ENCODE measurements around the gene NKIRAS2.

Gene NKIRAS2

DNA sequence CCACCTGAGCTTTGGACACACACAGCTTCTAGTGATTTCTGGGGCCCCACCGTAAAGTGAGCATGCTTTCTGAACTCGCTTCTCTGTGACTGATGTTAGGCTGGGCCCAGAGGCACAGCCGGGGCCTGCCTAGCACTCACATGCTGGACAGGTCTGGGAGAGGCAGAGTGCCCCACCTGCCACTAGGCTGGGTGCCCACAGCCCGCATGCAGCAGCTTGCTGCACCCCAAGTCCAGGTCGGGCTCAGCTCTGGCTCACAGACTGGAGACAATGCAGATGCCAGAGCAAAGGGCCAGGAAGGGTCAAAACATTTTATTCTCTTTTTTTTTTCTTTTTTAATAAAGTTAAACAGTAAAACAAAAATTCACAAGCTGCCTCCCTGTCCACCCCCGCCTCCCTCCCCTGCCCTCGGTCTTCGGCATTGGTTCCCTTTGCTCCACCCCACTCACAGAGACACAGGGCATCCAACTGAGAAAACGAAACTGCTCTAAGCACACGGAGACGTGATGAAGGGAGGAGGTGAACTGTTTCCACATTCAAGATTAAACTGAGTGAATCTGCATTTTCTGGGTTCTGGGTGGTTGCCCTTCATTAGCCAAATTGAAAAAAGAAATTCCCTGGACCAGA is 43.6 kb upstream of the NKIRAS2 start:
- no peak overlapping the region for H3K27ac ChIP-seq (ENCODE audit: low read depth in 2 of 2, low read length in 2 of 2)
- H3K9me3 ChIP-seq (ENCODE audit: control insufficient read depth in 2 of 2, low read length in 2 of 2) = no peaks in the 10 kb centered on the region
- H3K36me3 ChIP-seq (ENCODE audit: control insufficient read depth in 2 of 2, insufficient read depth in 2 of 2, low read length in 2 of 2) = peaks cover 70 to 74% of the 10 kb centered on the region in 2 donors
- no peak overlapping the region for H3K9ac ChIP-seq (ENCODE audit: low read depth in 1 of 2, low read length in 2 of 2)
- H3K4me3 ChIP-seq (ENCODE audit: low read length in 2 of 2) = no peak overlapping the region
- peaks cover 8 to 11% of the 10 kb centered on the region in 2 donors for H3K4me1 ChIP-seq (ENCODE audit: control insufficient read depth in 2 of 2, insufficient read depth in 2 of 2, low read length in 2 of 2)
- no peaks in the 10 kb centered on the region for H3K27me3 ChIP-seq (ENCODE audit: control insufficient read depth in 2 of 2, insufficient read depth in 2 of 2, low read length in 2 of 2)

DNA sequence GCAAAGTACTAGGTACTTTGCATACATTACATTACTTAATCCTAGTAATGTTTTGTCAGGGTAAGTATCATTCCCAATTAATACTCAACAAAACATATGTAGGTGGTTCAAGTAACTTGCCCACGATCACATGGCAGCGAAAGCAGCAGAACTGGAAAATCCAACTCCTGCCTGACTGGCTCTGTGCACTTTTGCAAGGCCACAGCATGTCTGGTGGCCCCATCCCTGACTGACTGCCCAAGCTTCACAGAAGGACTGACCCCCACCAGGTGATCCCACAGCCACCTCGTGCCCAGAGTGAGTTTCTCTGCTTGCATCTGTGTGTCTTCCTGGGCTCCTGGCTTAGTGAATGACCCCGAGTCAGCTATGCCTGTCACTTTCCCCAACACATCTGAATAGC is 41.9 kb upstream of the NKIRAS2 start:
- H3K4me3 ChIP-seq (ENCODE audit: low read length in 2 of 2) = no peak overlapping the region
- H3K36me3 ChIP-seq (ENCODE audit: control insufficient read depth in 2 of 2, insufficient read depth in 2 of 2, low read length in 2 of 2) = peaks cover 68 to 73% of the 10 kb centered on the region in 2 donors
- no peaks in the 10 kb centered on the region for H3K9me3 ChIP-seq (ENCODE audit: control insufficient read depth in 2 of 2, low read length in 2 of 2)
- no peak overlapping the region for H3K27ac ChIP-seq (ENCODE audit: low read depth in 2 of 2, low read length in 2 of 2)
- H3K27me3 ChIP-seq (ENCODE audit: control insufficient read depth in 2 of 2, insufficient read depth in 2 of 2, low read length in 2 of 2) = no peaks in the 10 kb centered on the region
- H3K9ac ChIP-seq (ENCODE audit: low read depth in 1 of 2, low read length in 2 of 2) = no peak overlapping the region
- H3K4me1 ChIP-seq (ENCODE audit: control insufficient read depth in 2 of 2, insufficient read depth in 2 of 2, low read length in 2 of 2) = peaks cover 8 to 11% of the 10 kb centered on the region in 2 donors

DNA sequence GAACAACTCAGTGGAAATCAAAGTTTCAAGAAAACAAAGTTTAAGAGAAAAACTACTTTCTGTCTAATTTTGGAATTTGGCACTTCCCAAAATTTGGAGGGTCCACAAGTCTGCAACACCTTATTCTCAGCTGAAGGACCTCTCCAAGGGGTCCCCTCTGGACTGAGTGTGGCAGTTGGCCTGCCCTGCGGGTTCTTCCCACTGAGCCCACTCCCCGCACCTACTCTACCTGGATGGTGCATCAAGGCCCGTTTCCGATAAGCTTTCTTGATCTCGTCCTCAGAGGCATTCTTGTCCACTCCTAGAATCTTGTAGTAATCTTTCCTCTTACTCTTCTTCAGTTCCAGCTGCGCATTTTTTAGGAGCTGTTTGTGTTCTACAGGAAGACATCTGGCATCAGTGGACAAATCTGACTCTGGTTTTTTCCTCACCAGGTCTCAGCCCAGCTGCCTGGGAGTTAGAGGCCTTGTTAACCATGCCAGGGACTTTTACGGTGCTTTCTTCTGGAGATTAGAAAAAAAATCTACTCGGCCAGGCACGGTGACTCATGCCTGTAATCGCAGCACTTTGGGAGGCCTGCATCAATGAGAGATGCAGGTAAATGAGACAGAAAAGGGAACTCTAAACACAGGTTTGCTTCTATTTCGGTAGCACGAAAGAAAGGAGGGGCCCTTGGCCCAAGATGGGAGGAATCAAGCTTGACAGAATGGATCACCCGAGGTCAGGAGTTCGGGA is 37.7 kb upstream of the NKIRAS2 start:
- peaks cover 52 to 60% of the 10 kb centered on the region in 2 donors for H3K36me3 ChIP-seq (ENCODE audit: control insufficient read depth in 2 of 2, insufficient read depth in 2 of 2, low read length in 2 of 2)
- H3K4me3 ChIP-seq (ENCODE audit: low read length in 2 of 2) = no peak overlapping the region
- no peaks in the 10 kb centered on the region for H3K9me3 ChIP-seq (ENCODE audit: control insufficient read depth in 2 of 2, low read length in 2 of 2)
- no peaks in the 10 kb centered on the region for H3K27me3 ChIP-seq (ENCODE audit: control insufficient read depth in 2 of 2, insufficient read depth in 2 of 2, low read length in 2 of 2)
- no peak overlapping the region for H3K9ac ChIP-seq (ENCODE audit: low read depth in 1 of 2, low read length in 2 of 2)
- peaks cover 5 to 11% of the 10 kb centered on the region in 2 donors for H3K4me1 ChIP-seq (ENCODE audit: control insufficient read depth in 2 of 2, insufficient read depth in 2 of 2, low read length in 2 of 2)
- H3K27ac ChIP-seq (ENCODE audit: low read depth in 2 of 2, low read length in 2 of 2) = no peak overlapping the region

DNA sequence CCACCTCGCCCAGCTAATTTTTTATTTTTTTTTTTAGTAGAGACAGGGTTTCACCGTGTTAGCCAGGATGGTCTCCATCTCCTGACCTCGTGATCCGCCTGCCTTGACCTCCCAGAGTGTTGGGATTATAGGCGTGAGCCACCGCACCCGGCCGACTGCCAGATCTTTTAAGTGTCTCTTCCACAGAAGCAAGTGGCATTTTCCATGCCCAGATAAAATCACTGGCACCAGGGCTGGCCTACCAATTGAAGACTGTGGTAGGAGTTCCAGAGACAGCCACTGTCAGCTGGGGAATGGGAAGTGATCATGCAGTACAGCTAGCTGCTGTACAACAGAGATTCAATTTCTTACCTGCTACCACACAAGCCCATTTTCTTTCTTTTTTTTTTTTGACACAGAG is 35.4 kb upstream of the NKIRAS2 start:
- Histone ChIP-seq H3K9ac (ENCODE audit: low read depth in 1 of 2, low read length in 2 of 2) (no peak overlapping the region), H3K27me3 (ENCODE audit: control insufficient read depth in 2 of 2, insufficient read depth in 2 of 2, low read length in 2 of 2) (no peaks in the 10 kb centered on the region), H3K36me3 (ENCODE audit: control insufficient read depth in 2 of 2, insufficient read depth in 2 of 2, low read length in 2 of 2) (peaks cover 64 to 68% of the 10 kb centered on the region in 2 donors), H3K27ac (ENCODE audit: low read depth in 2 of 2, low read length in 2 of 2) (no peak overlapping the region), H3K9me3 (ENCODE audit: control insufficient read depth in 2 of 2, low read length in 2 of 2) (no peaks in the 10 kb centered on the region), H3K4me3 (ENCODE audit: low read length in 2 of 2) (no peak overlapping the region), H3K4me1 (ENCODE audit: control insufficient read depth in 2 of 2, insufficient read depth in 2 of 2, low read length in 2 of 2) (peaks cover 0 to 7% of the 10 kb centered on the region in 2 donors)

DNA sequence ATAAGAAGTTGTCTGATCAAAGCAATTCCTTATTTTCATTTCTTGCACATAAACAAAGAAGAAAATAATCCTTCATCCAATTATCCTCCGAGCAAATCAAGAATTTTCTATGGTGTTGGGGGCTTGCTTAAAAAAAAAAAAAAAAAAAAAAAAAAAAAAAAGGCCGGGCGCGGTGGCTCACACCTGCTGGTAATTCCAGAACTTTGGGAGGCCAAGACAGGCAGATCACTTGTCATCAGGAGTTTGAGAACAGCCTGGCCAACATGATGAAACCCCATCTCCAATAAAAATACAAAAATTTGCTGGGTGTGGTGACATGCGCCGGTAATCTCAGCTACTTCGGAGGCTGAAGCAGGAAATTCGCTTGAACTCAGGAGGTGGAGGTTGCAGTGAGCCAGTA is 34.0 kb upstream of the NKIRAS2 start:
- Histone ChIP-seq H3K9ac (ENCODE audit: low read depth in 1 of 2, low read length in 2 of 2) (no peak overlapping the region), H3K9me3 (ENCODE audit: control insufficient read depth in 2 of 2, low read length in 2 of 2) (no peaks in the 10 kb centered on the region), H3K36me3 (ENCODE audit: control insufficient read depth in 2 of 2, insufficient read depth in 2 of 2, low read length in 2 of 2) (peaks cover 60 to 69% of the 10 kb centered on the region in 2 donors), H3K4me3 (ENCODE audit: low read length in 2 of 2) (no peak overlapping the region), H3K27me3 (ENCODE audit: control insufficient read depth in 2 of 2, insufficient read depth in 2 of 2, low read length in 2 of 2) (no peaks in the 10 kb centered on the region), H3K27ac (ENCODE audit: low read depth in 2 of 2, low read length in 2 of 2) (no peak overlapping the region), H3K4me1 (ENCODE audit: control insufficient read depth in 2 of 2, insufficient read depth in 2 of 2, low read length in 2 of 2) (peaks cover 7 to 16% of the 10 kb centered on the region in 2 donors)

DNA sequence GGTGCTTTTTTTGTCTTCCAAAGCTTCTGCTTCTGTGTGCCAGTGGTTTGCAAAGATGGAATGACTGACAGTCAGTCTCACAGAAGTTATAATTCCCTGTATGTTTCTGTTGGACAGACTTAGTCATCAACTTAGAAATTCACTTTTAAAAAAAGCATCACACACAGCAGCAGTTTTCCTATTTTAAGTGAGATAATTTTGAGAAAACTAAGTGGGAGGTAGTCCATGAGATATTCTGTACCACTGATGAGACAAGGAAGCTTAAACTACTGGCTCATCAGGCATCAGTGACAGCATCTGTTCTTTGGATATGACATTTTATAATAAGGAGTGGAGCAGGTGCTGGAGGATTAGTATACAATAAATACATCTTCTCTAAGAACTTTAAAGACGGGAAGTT is 33.3 kb upstream of the NKIRAS2 start:
- Histone ChIP-seq H3K36me3 (ENCODE audit: control insufficient read depth in 2 of 2, insufficient read depth in 2 of 2, low read length in 2 of 2) (peaks cover 57 to 70% of the 10 kb centered on the region in 2 donors), H3K9me3 (ENCODE audit: control insufficient read depth in 2 of 2, low read length in 2 of 2) (no peaks in the 10 kb centered on the region), H3K9ac (ENCODE audit: low read depth in 1 of 2, low read length in 2 of 2) (no peak overlapping the region), H3K27me3 (ENCODE audit: control insufficient read depth in 2 of 2, insufficient read depth in 2 of 2, low read length in 2 of 2) (no peaks in the 10 kb centered on the region), H3K27ac (ENCODE audit: low read depth in 2 of 2, low read length in 2 of 2) (no peak overlapping the region), H3K4me3 (ENCODE audit: low read length in 2 of 2) (no peak overlapping the region), H3K4me1 (ENCODE audit: control insufficient read depth in 2 of 2, insufficient read depth in 2 of 2, low read length in 2 of 2) (peaks cover 7 to 21% of the 10 kb centered on the region in 2 donors)

DNA sequence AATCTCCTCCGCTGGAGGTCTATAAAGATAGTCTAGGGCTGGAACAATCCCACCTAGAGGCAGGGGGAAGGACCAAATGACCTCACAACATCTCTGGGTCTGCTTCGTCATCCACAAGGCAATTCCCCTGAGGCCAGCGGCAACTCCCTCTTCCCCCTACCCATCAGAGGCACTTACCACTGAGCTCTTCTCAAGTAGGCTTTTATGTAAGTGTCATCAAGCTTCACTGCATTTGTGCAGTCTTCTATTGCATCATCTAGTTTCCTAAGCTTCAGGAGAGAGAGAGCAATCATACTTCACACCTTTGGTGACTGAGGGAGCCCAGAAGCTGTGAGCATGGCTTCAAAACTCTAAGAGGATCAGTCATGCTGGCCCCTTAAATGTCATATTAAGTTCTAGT is 32.2 kb upstream of the NKIRAS2 start:
- Histone ChIP-seq H3K4me1 (ENCODE audit: control insufficient read depth in 2 of 2, insufficient read depth in 2 of 2, low read length in 2 of 2) (peaks cover 7 to 25% of the 10 kb centered on the region in 2 donors), H3K36me3 (ENCODE audit: control insufficient read depth in 2 of 2, insufficient read depth in 2 of 2, low read length in 2 of 2) (peaks cover 50 to 68% of the 10 kb centered on the region in 2 donors), H3K27me3 (ENCODE audit: control insufficient read depth in 2 of 2, insufficient read depth in 2 of 2, low read length in 2 of 2) (no peaks in the 10 kb centered on the region), H3K4me3 (ENCODE audit: low read length in 2 of 2) (no peak overlapping the region), H3K9ac (ENCODE audit: low read depth in 1 of 2, low read length in 2 of 2) (no peak overlapping the region), H3K27ac (ENCODE audit: low read depth in 2 of 2, low read length in 2 of 2) (no peak overlapping the region), H3K9me3 (ENCODE audit: control insufficient read depth in 2 of 2, low read length in 2 of 2) (no peaks in the 10 kb centered on the region)

DNA sequence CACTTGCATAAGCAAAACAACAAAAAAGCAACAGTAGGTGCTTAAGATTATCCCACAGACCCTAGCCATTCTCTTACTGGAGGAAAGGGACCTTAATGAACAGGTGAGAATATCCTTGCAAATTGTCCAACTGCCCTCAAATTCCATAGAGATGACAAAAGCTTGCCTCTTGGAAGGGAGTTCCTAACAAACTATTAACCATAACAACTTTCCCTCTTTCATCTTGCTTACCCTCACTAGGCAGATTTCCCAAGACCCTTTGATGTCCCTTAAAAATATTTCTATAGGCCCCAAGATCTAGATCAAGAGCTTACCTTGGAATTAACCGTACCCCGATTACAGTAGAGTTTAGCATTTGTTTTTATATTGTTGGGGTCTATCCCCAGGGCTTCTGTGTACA is 31.5 kb upstream of the NKIRAS2 start:
- Histone ChIP-seq H3K36me3 (ENCODE audit: control insufficient read depth in 2 of 2, insufficient read depth in 2 of 2, low read length in 2 of 2) (peaks cover 51 to 70% of the 10 kb centered on the region in 2 donors), H3K27ac (ENCODE audit: low read depth in 2 of 2, low read length in 2 of 2) (no peak overlapping the region), H3K9me3 (ENCODE audit: control insufficient read depth in 2 of 2, low read length in 2 of 2) (no peaks in the 10 kb centered on the region), H3K4me1 (ENCODE audit: control insufficient read depth in 2 of 2, insufficient read depth in 2 of 2, low read length in 2 of 2) (peaks cover 7 to 25% of the 10 kb centered on the region in 2 donors), H3K4me3 (ENCODE audit: low read length in 2 of 2) (no peak overlapping the region), H3K9ac (ENCODE audit: low read depth in 1 of 2, low read length in 2 of 2) (no peak overlapping the region), H3K27me3 (ENCODE audit: control insufficient read depth in 2 of 2, insufficient read depth in 2 of 2, low read length in 2 of 2) (no peaks in the 10 kb centered on the region)

DNA sequence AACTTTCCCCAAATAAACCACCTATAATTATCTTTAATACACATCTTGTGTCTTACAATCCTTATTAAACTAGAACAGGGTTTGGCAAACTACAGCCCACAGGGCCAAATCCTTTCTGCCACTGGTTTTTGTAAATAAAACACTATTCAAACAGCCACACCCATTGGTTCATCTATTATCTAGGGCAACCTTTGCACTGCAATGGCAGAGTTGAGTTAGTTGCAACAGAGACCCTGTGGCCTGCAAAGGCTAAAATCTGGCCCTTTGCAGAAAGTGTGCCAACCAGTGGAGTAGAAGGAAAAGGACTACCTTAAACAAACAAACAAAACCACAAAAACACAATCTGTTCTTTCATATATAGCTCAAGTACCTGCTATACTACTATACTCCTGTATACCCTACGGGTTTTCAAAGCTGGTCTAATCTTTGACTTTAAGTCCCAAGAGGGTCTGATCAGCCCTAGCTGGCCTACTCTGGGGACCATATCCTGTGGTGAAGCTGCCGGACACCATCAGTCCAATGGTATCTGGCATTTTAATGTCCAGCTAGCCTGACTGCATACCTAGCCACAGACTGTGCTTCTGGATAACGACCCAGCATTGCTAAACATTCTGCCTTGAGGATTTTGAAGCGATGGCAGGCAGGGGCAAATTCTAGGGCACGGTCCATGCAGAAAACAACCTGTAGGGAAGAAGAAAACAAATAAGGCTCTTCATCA is 30.0 kb upstream of the NKIRAS2 start:
- Histone ChIP-seq H3K36me3 (ENCODE audit: control insufficient read depth in 2 of 2, insufficient read depth in 2 of 2, low read length in 2 of 2) (peaks cover 54 to 67% of the 10 kb centered on the region in 2 donors), H3K27me3 (ENCODE audit: control insufficient read depth in 2 of 2, insufficient read depth in 2 of 2, low read length in 2 of 2) (no peaks in the 10 kb centered on the region), H3K4me3 (ENCODE audit: low read length in 2 of 2) (peak overlapping the region in 1 of 2 donors; percentile 15), H3K27ac (ENCODE audit: low read depth in 2 of 2, low read length in 2 of 2) (peak overlapping the region; percentile 48 to 55), H3K9me3 (ENCODE audit: control insufficient read depth in 2 of 2, low read length in 2 of 2) (no peaks in the 10 kb centered on the region), H3K9ac (ENCODE audit: low read depth in 1 of 2, low read length in 2 of 2) (no peak overlapping the region), H3K4me1 (ENCODE audit: control insufficient read depth in 2 of 2, insufficient read depth in 2 of 2, low read length in 2 of 2) (peaks cover 7 to 25% of the 10 kb centered on the region in 2 donors)

DNA sequence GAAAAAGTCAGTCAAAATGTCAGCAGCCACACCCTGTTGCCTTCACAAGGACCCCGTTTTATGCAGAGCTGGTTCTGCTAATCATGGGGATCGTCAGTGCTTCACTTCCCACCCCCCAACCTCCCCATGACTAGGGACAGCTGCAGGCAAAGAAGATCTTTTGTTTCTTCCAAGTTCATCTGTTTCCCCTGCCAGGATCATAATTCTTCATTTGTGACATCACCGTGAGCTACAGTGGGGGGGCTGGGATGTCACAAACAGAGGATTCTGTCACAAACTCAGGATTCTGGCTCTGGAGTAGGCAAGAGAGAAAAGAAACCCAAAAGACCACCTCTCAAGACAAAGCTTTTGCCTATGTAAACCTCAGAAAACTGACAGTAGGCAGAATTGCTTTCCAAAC is 27.3 kb upstream of the NKIRAS2 start:
- Histone ChIP-seq H3K36me3 (ENCODE audit: control insufficient read depth in 2 of 2, insufficient read depth in 2 of 2, low read length in 2 of 2) (peaks cover 58 to 76% of the 10 kb centered on the region in 2 donors), H3K27ac (ENCODE audit: low read depth in 2 of 2, low read length in 2 of 2) (no peak overlapping the region), H3K9me3 (ENCODE audit: control insufficient read depth in 2 of 2, low read length in 2 of 2) (no peaks in the 10 kb centered on the region), H3K9ac (ENCODE audit: low read depth in 1 of 2, low read length in 2 of 2) (no peak overlapping the region), H3K27me3 (ENCODE audit: control insufficient read depth in 2 of 2, insufficient read depth in 2 of 2, low read length in 2 of 2) (no peaks in the 10 kb centered on the region), H3K4me3 (ENCODE audit: low read length in 2 of 2) (no peak overlapping the region), H3K4me1 (ENCODE audit: control insufficient read depth in 2 of 2, insufficient read depth in 2 of 2, low read length in 2 of 2) (peaks cover 7 to 25% of the 10 kb centered on the region in 2 donors)
